Thoracic aorta (tissue), 2 donors: Measurements from ENCODE around the gene NUP42. TPM values are rescaled to one million over a fixed set of nuclear protein-coding genes. Genes with fewer than 3 reads are reported as not detected.
A peak's percentile ranks its signal among the peaks of the same experiment; 100 is the strongest.

Experiments used
- ATAC-seq: fragments of 150-250 bp; one replicate; pipeline ENCODE4 v1.8.0; 2017; ENCODE audit warnings: low read depth; ENCODE audit not compliant: insufficient number of reproducible peaks, low FRiP score
- DNase-seq: peaks from one replicate; pipeline ENCODE4 v3.0.0-alpha.2; 2020; ENCODE audit warnings: low spot score
- H3K27ac ChIP-seq, 2 donors: fragments of 200-600 bp; sonication (generic); 1 replicate in 1 of 2; 2 replicates in 1 of 2; pipeline ENCODE4 v1.5.1; 2016; ENCODE audit warnings: mild to moderate bottlenecking in 2 of 2, moderate library complexity in 2 of 2
- H3K27me3 ChIP-seq: fragments of 200-600 bp; sonication (generic); replicated peaks from 2 replicates; pipeline ENCODE4 v1.6.0; 2016; ENCODE audit warnings: mild to moderate bottlenecking; ENCODE audit not compliant: insufficient read depth
- H3K36me3 ChIP-seq: fragments of 200-600 bp; sonication (generic); one replicate; pipeline ENCODE4 v1.5.1; 2016
- H3K4me1 ChIP-seq, 2 donors: fragments of 200-600 bp; sonication (generic); 1 replicate in 1 of 2; 2 replicates in 1 of 2; pipeline versions ENCODE4 v1.5.1 to v1.6.0; 2016; ENCODE audit warnings: low read depth in 2 of 2, mild to moderate bottlenecking in 1 of 2; ENCODE audit not compliant: control insufficient read depth in 1 of 2
- H3K4me3 ChIP-seq: fragments of 200-600 bp; sonication (generic); 2 replicates; pipeline ENCODE4 v1.5.1; 2016; ENCODE audit warnings: mild to moderate bottlenecking
- H3K9me3 ChIP-seq: fragments of 200-600 bp; sonication (generic); 2 replicates; pipeline ENCODE4 v1.5.1; 2016
- CTCF ChIP-seq: fragments of 200-600 bp; sonication (generic); IDR thresholded peaks from one replicate; pipeline ENCODE4 v1.5.1; 2019; ENCODE audit warnings: antibody characterized with exemption
- total RNA-seq, 2 donors: library from RNA; depleted of rRNA; stranded (reverse); fragments of >200 nt; gene quantifications; one replicate each; pipeline versions ENCODE4 v1.1.0 to v1.2.3, GENCODE V29; 2016

The NUP42 gene
- total RNA-seq, 2 donors from 2014 or later, result 34.0 to 54.7 TPM

- Histone ChIP-seq H3K27ac (peak overlapping the region; percentile 81 to 90), H3K27me3 (no peaks in the 10 kb centered on the region), H3K4me3 (peak overlapping the region; percentile 81), H3K4me1 (peaks cover 19 to 35% of the 10 kb centered on the region in 2 donors), H3K9me3 (no peaks in the 10 kb centered on the region), H3K36me3 (peaks cover 3% of the 10 kb centered on the region)
- ATAC-seq (peak; percentile 47), DNase-seq (no peak)
- TF ChIP-seq CTCF, result no peak
Observed at GRCh38 chr7:23247046-23247602, 65.3 kb downstream of the NUP42 start.

- Histone ChIP-seq H3K27ac (peak overlapping the region; percentile 81 to 90), H3K4me3 (peak overlapping the region; percentile 81), H3K9me3 (no peaks in the 10 kb centered on the region), H3K27me3 (no peaks in the 10 kb centered on the region), H3K4me1 (peaks cover 15 to 31% of the 10 kb centered on the region in 2 donors), H3K36me3 (peaks cover 3% of the 10 kb centered on the region)
- DNase-seq (no peak), ATAC-seq (peak; percentile 32)
- no peak for TF ChIP-seq CTCF
Observed at GRCh38 chr7:23247603-23248335, 65.9 kb downstream of the NUP42 start.

GRCh38 chr7:23249486-23249885 lies 67.6 kb downstream of the NUP42 start:
- peaks cover 14 to 23% of the 10 kb centered on the region in 2 donors for H3K4me1 ChIP-seq
- H3K4me3 ChIP-seq, result no peak overlapping the region
- ATAC-seq (no peak), DNase-seq (no peak)
- no peaks in the 10 kb centered on the region for H3K27me3 ChIP-seq
- no peaks in the 10 kb centered on the region for H3K9me3 ChIP-seq
- no peak overlapping the region for H3K27ac ChIP-seq
- TF ChIP-seq CTCF, result no peak
- peaks cover 15% of the 10 kb centered on the region for H3K36me3 ChIP-seq

Other genes starting within 250 kb of the NUP42 start
- 100 to 1,000 TPM in 1 of 2 donors, 10 to 100 TPM in 1; 82.2 to 157 TPM for gene HYCC1, start 167.9 kb upstream of the NUP42 start, total RNA-seq
- gene KLHL7, start 76.3 kb upstream of the NUP42 start, total RNA-seq, result 10 to 100 TPM; 22.7 to 23.8 TPM
- 100 to 1,000 TPM; 139 to 185 TPM for gene GPNMB, start 64.7 kb downstream of the NUP42 start, total RNA-seq
- 10 to 100 TPM; 18.1 to 65.7 TPM for gene MALSU1, start 117.3 kb downstream of the NUP42 start, total RNA-seq